Measurements from ENCODE around the gene SGIP1.

The SGIP1 gene

GRCh38 chr1:66493731-66494130 lies 40.2 kb upstream of the SGIP1 start:
- TF ChIP-seq, protein P1, sequence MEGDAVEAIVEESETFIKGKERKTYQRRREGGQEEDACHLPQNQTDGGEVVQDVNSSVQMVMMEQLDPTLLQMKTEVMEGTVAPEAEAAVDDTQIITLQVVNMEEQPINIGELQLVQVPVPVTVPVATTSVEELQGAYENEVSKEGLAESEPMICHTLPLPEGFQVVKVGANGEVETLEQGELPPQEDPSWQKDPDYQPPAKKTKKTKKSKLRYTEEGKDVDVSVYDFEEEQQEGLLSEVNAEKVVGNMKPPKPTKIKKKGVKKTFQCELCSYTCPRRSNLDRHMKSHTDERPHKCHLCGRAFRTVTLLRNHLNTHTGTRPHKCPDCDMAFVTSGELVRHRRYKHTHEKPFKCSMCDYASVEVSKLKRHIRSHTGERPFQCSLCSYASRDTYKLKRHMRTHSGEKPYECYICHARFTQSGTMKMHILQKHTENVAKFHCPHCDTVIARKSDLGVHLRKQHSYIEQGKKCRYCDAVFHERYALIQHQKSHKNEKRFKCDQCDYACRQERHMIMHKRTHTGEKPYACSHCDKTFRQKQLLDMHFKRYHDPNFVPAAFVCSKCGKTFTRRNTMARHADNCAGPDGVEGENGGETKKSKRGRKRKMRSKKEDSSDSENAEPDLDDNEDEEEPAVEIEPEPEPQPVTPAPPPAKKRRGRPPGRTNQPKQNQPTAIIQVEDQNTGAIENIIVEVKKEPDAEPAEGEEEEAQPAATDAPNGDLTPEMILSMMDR (conservative IDR thresholded peaks at IDR 0.05; ENCODE audit: low read depth): no peak
- H3K27ac ChIP-seq: no peak overlapping the region
- POLR2A ChIA-PET (ENCODE audit: low non-redundant PET): no interaction called here
- no peak for DNase-seq (ENCODE audit: low spot score)
- CTCF ChIA-PET: no interaction called here

DNA sequence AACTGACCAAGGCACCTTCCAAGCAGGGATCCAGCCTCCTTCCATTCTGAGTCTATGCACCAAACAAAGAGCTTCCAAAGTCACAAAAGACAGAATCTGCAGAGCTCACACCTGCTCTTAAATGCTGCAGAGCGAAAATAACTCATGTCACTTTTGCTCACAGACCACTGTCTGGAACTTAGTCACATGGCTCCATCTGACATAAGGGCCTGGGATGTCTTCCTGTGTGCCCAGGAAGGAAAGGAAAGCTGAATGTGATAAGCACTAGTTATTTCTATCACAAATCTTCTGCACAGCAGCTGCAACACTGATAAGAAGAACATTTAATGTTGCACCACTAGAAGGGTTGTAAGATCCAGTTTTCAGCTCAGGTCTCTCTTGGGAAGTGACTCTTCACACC lies 39.5 kb upstream of the SGIP1 start:
- POLR2A ChIA-PET (ENCODE audit: low non-redundant PET): no interaction called here
- no peak for DNase-seq (ENCODE audit: low spot score)
- no peak overlapping the region for H3K27ac ChIP-seq
- TF ChIP-seq, protein P1 (conservative IDR thresholded peaks at IDR 0.05; ENCODE audit: low read depth): no peak
- CTCF ChIA-PET: interaction anchor here (0.7 kb wide), 1 partner anchor 234 kb away, joined by 3 read pairs; no protein-coding TSS in a partner anchor

DNA sequence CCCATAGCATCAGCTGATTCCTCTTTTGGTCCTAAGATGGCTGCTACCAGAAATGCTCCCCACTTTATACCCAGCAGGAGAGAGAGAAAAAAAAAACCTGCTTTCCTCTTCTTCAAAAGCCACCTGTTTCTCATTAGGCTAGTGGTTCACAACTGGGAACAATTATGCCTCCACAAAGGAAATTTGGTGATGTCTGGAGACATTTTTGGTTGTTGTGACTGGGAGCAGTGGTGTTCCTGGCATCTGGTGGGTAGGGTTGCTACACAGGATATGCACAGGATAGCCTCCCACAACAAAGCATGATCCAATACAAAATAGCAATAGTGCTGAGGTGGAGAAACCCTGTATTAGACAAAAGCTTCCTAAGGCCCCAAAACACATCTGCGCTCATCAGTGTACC lies 38.5 kb upstream of the SGIP1 start:
- TF ChIP-seq, protein P1 (conservative IDR thresholded peaks at IDR 0.05; ENCODE audit: low read depth): no peak
- ChIA-PET CTCF (no interaction called here), POLR2A (ENCODE audit: low non-redundant PET) (no interaction called here)

DNA sequence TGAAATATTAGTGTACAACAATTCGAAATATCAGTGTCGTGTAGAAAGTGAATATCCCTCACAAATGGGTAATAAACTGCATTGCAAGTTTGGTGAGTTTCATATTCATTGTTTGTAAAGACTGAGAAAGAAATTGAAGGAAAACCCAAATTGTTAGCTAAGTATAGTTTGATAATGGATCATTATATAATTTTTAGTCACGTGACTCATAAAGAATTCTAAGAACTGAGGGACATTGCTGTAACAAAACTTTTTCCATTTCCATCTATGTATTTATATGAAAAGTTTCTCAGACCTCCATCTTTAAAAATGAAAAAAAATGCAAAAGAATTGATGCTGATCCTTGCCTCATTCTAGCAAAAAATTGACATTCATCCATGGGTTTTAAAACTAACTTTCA lies 36.0 kb upstream of the SGIP1 start:
- H3K27ac ChIP-seq: no peak overlapping the region
- no peak for DNase-seq (ENCODE audit: low spot score)
- TF ChIP-seq, protein P1 (conservative IDR thresholded peaks at IDR 0.05; ENCODE audit: low read depth): no peak
- CTCF ChIA-PET: no interaction called here
- POLR2A ChIA-PET (ENCODE audit: low non-redundant PET): no interaction called here

More for the DNA sequence above, 38.5 kb upstream of the SGIP1 start:
- no peak for DNase-seq (ENCODE audit: low spot score)
- no peak overlapping the region for H3K27ac ChIP-seq

- POLR2A ChIA-PET (ENCODE audit: low non-redundant PET): no interaction called here
- no peak for DNase-seq (ENCODE audit: low spot score)
- TF ChIP-seq, protein P1 (conservative IDR thresholded peaks at IDR 0.05; ENCODE audit: low read depth): no peak
- CTCF ChIA-PET: no interaction called here
- H3K27ac ChIP-seq: no peak overlapping the region
Measured at GRCh38 chr1:66500301-66500700, 33.7 kb upstream of the SGIP1 start.

DNA sequence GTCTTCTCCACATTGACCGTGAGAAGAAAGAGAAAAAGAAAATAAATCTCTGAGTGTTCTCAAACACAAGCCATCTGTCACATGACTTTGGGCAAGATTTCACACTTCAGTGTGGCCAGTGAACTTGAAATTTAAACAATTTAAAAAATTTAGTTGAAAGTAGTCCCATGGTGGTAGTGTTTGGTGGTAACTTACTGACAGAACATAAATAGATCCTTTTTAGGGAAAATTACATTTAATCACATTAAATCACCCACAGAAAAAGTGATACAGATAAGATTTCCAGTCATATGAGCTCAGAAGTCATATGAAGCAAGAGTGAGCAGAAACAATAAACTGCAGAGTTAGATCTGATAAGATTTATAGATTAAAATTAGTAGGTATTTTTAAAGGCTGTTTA lies 31.9 kb upstream of the SGIP1 start:
- ChIA-PET CTCF (interaction anchor here (1.5 kb wide), 1 partner anchor 56 kb away, joined by 8 read pairs; no protein-coding TSS in a partner anchor), POLR2A (ENCODE audit: low non-redundant PET) (no interaction called here)
- TF ChIP-seq, protein P1 (conservative IDR thresholded peaks at IDR 0.05; ENCODE audit: low read depth): no peak
- H3K27ac ChIP-seq: no peak overlapping the region
- DNase-seq (ENCODE audit: low spot score): no peak

Measured in RWPE1 (cell line).